H1 (cell line): ENCODE results near the gene ACTR5. TPM values are rescaled to one million over a fixed set of nuclear protein-coding genes. Genes with fewer than 3 reads are reported as not detected.

Source experiments
- CTCF ChIA-PET: fragments of 300-600 bp; sonication (Branson Sonifier 250); formaldehyde crosslinking; loops from one replicate; lab custom pipeline; 2021; ENCODE audit not compliant: partially characterized antibody; lab: Charles Lee
- POLR2A ChIA-PET: fragments of 300-600 bp; sonication (Branson Sonifier 250); formaldehyde crosslinking; loops from one replicate; lab custom pipeline; 2021; ENCODE audit warnings: inconsistent platforms; ENCODE audit not compliant: partially characterized antibody; lab: Charles Lee
- DNase-seq, 2 experiments: peaks; one replicate each; pipeline versions ENCODE4 v3.0.0 to v3.0.0-alpha.2; 2010 to 2022; ENCODE audit warnings: low spot score in 2 of 2, low read depth in 1 of 2, mixed read lengths in 1 of 2
- FAIRE-seq: peaks from 2 replicates; lab custom pipeline; 2011; peaks lifted over from hg19 to GRCh38; lab: Jason Lieb, UNC
- H2AFZ ChIP-seq: 2 replicates; pipeline ENCODE4 v1.8.1; 2012; ENCODE audit warnings: low read length, inconsistent platforms
- H2AK5ac ChIP-seq: 2 replicates; pipeline ENCODE4 v1.6.1; 2013; ENCODE audit warnings: low read depth, low read length
- H2BK120ac ChIP-seq: replicated peaks from 2 replicates; pipeline ENCODE3; 2013; ENCODE audit warnings: low read depth, low read length, inconsistent platforms
- H2BK12ac ChIP-seq: 2 replicates; pipeline ENCODE4 v1.6.1; 2013; ENCODE audit warnings: low read depth, low read length
- H2BK15ac ChIP-seq: 2 replicates; pipeline ENCODE4 v1.6.1; 2013; ENCODE audit warnings: low read length
- H2BK20ac ChIP-seq: 2 replicates; pipeline ENCODE4 v1.6.1; 2013; ENCODE audit warnings: low read length
- H2BK5ac ChIP-seq: 2 replicates; pipeline ENCODE4 v1.6.1; 2013; ENCODE audit warnings: low read depth, low read length
- H3K14ac ChIP-seq: 2 replicates; pipeline ENCODE4 v1.6.1; 2013; ENCODE audit warnings: inconsistent platforms; ENCODE audit not compliant: insufficient read length
- H3K18ac ChIP-seq: 2 replicates; pipeline ENCODE4 v1.6.1; 2013; ENCODE audit warnings: low read length; ENCODE audit errors: extremely low read depth
- H3K23ac ChIP-seq: 2 replicates; pipeline ENCODE4 v1.6.1; 2013; ENCODE audit warnings: inconsistent platforms; ENCODE audit not compliant: insufficient read length
- H3K23me2 ChIP-seq: 2 replicates; pipeline ENCODE4 v1.6.1; 2013; ENCODE audit warnings: low read depth, low read length
- H3K27ac ChIP-seq: 2 replicates; pipeline ENCODE4 v1.6.1; 2011; ENCODE audit warnings: low read depth, low read length, inconsistent platforms
- H3K27me3 ChIP-seq, 4 experiments: replicated peaks in 1 of 4; 1 replicate in 1 of 4; 2 replicates in 3 of 4; pipeline versions ENCODE4 v1.6.1 to v1.8.1; 2011 to 2013; ENCODE audit warnings: low read length in 3 of 4, mild to moderate bottlenecking in 3 of 4, inconsistent platforms in 2 of 4, mixed read lengths in 2 of 4, moderate library complexity in 1 of 4; ENCODE audit not compliant: control insufficient read depth in 3 of 4, insufficient read depth in 3 of 4; ENCODE audit errors: extremely low read depth in 1 of 4
- H3K36me3 ChIP-seq, 4 experiments: 2 replicates each; pipeline versions ENCODE4 v1.6.1 to v1.8.1; 2011 to 2013; ENCODE audit warnings: mild to moderate bottlenecking in 4 of 4, low read length in 3 of 4, moderate library complexity in 2 of 4, control low read depth in 1 of 4, inconsistent platforms in 1 of 4; ENCODE audit not compliant: insufficient read depth in 4 of 4, control insufficient read depth in 2 of 4
- H3K4ac ChIP-seq: replicated peaks from 2 replicates; pipeline ENCODE3; 2013; ENCODE audit warnings: low read length, low read depth, mixed read lengths, inconsistent platforms; ENCODE audit not compliant: insufficient read length
- H3K4me1 ChIP-seq, 4 experiments: replicated peaks in 1 of 4; 1 replicate in 1 of 4; 2 replicates in 3 of 4; pipeline versions ENCODE4 v1.6.1 to v1.8.1; 2011 to 2013; ENCODE audit warnings: low read length in 3 of 4, inconsistent platforms in 2 of 4, mixed read lengths in 1 of 4; ENCODE audit not compliant: insufficient read depth in 4 of 4, control insufficient read depth in 3 of 4
- H3K4me2 ChIP-seq, 2 experiments: 2 replicates each; pipeline versions ENCODE4 v1.6.1 to v1.8.1; 2011 to 2013; ENCODE audit warnings: low read depth in 2 of 2, low read length in 2 of 2, control low read depth in 1 of 2, inconsistent platforms in 1 of 2, mild to moderate bottlenecking in 1 of 2; ENCODE audit not compliant: insufficient read depth in 1 of 2
- H3K4me3 ChIP-seq, 4 experiments: fragments of 200-600, 300-600 bp in 1 of 4; sonication (generic), shearing (Covaris generic), sonication (Bioruptor Twin) in 1 of 4; 2 replicates each; pipeline versions ENCODE4 v1.5.1 to v1.8.1; 2011 to 2016; ENCODE audit warnings: low read length in 4 of 4, low read depth in 3 of 4, control low read depth in 2 of 4, inconsistent platforms in 2 of 4, mild to moderate bottlenecking in 2 of 4, mixed read lengths in 1 of 4, moderate library complexity in 1 of 4; ENCODE audit not compliant: insufficient read depth in 2 of 4; ENCODE audit errors: extremely low read depth in 1 of 4
- H3K56ac ChIP-seq: replicated peaks from 2 replicates; pipeline ENCODE3; 2013; ENCODE audit warnings: low read depth, mild to moderate bottlenecking, mixed read lengths, low read length, inconsistent platforms; ENCODE audit not compliant: insufficient read length
- H3K79me1 ChIP-seq: 2 replicates; pipeline ENCODE4 v1.6.1; 2013; ENCODE audit warnings: low read depth, low read length, control low read depth
- H3K79me2 ChIP-seq, 2 experiments: 2 replicates each; pipeline versions ENCODE4 v1.6.1 to v1.8.1; 2012 to 2013; ENCODE audit warnings: low read length in 2 of 2, mild to moderate bottlenecking in 2 of 2, inconsistent platforms in 1 of 2; ENCODE audit not compliant: insufficient read depth in 2 of 2, control insufficient read depth in 1 of 2
- H3K9ac ChIP-seq, 4 experiments: replicated peaks in 1 of 4; 1 replicate in 1 of 4; 2 replicates in 3 of 4; pipeline versions ENCODE4 v1.6.1 to v1.8.1; 2011 to 2013; ENCODE audit warnings: low read depth in 3 of 4, low read length in 3 of 4, control low read depth in 2 of 4, mild to moderate bottlenecking in 2 of 4, moderate library complexity in 2 of 4, inconsistent platforms in 1 of 4; ENCODE audit errors: extremely low read depth in 1 of 4
- H3K9me3 ChIP-seq, 2 experiments: 2 replicates each; pipeline versions ENCODE4 v1.6.1 to v1.8.1; 2012 to 2013; ENCODE audit warnings: mild to moderate bottlenecking in 2 of 2, moderate library complexity in 2 of 2, control low read depth in 1 of 2, inconsistent platforms in 1 of 2, low read depth in 1 of 2, low read length in 1 of 2, mixed read lengths in 1 of 2; ENCODE audit not compliant: insufficient read depth in 2 of 2
- H4K20me1 ChIP-seq, 2 experiments: replicated peaks in 1 of 2; 2 replicates each; pipeline versions ENCODE3 to v1.8.1; 2011 to 2013; ENCODE audit warnings: inconsistent platforms in 2 of 2, low read length in 2 of 2, mild to moderate bottlenecking in 1 of 2; ENCODE audit not compliant: insufficient read depth in 2 of 2, control insufficient read depth in 1 of 2
- H4K5ac ChIP-seq: 2 replicates; pipeline ENCODE4 v1.6.1; 2013; ENCODE audit warnings: low read length, low read depth, mixed read lengths, inconsistent platforms; ENCODE audit not compliant: insufficient read length
- H4K8ac ChIP-seq: 2 replicates; pipeline ENCODE4 v1.8.0; 2013; ENCODE audit warnings: mild to moderate bottlenecking, moderate library complexity, low read length, inconsistent platforms; ENCODE audit not compliant: insufficient read depth; ENCODE audit errors: extremely low read depth
- H4K91ac ChIP-seq: replicated peaks from 2 replicates; pipeline ENCODE3; 2013; ENCODE audit warnings: low read length, mixed read lengths, inconsistent platforms; ENCODE audit not compliant: insufficient read length
- CEBPB ChIP-seq: IDR thresholded peaks from 2 replicates; pipeline ENCODE4 v1.6.1; 2012; ENCODE audit warnings: low read depth, low read length
- CHD1 ChIP-seq: IDR thresholded peaks from 2 replicates; pipeline ENCODE4 v1.6.1; 2012; ENCODE audit warnings: low read depth, low read length, improper control_type of control experiment
- EGR1 ChIP-seq: IDR thresholded peaks from 2 replicates; pipeline ENCODE4 v1.6.1; 2011; ENCODE audit warnings: low read depth, low read length, borderline replicate concordance
- HDAC6 ChIP-seq: IDR thresholded peaks from one replicate; pipeline ENCODE4 v1.7.1; 2012; ENCODE audit warnings: low read depth, mild to moderate bottlenecking, inconsistent platforms, low read length, moderate library complexity
- KDM4A ChIP-seq: IDR thresholded peaks from one replicate; pipeline ENCODE4 v1.7.1; 2012; ENCODE audit warnings: low read depth, mild to moderate bottlenecking, moderate library complexity, low read length, inconsistent platforms; ENCODE audit not compliant: severe bottlenecking
- NANOG ChIP-seq: IDR thresholded peaks from 2 replicates; pipeline ENCODE4 v1.6.1; 2011; ENCODE audit warnings: low read length, low read depth, mild to moderate bottlenecking, inconsistent platforms; ENCODE audit not compliant: insufficient read depth, poor library complexity, severe bottlenecking
- RAD21 ChIP-seq, 2 experiments: IDR thresholded peaks in 1 of 2; conservative IDR thresholded peaks in 1 of 2; 2 replicates each; pipeline ENCODE4 v1.6.1; 2011; ENCODE audit warnings: low read depth in 2 of 2, low read length in 2 of 2, improper control_type of control experiment in 1 of 2, inconsistent platforms in 1 of 2, mild to moderate bottlenecking in 1 of 2, moderate library complexity in 1 of 2
- SP2 ChIP-seq: IDR thresholded peaks from 2 replicates; pipeline ENCODE4 v1.6.1; 2012; ENCODE audit warnings: mild to moderate bottlenecking, low read length, inconsistent platforms
- SUZ12 ChIP-seq: fragments of 200-600 bp; sonication (generic); IDR thresholded peaks from 2 replicates; pipeline ENCODE4 v1.6.1; 2012; ENCODE audit warnings: mild to moderate bottlenecking, inconsistent platforms, low read length, moderate library complexity, mixed read lengths
- YY1 ChIP-seq: IDR thresholded peaks from 2 replicates; pipeline ENCODE4 v1.6.1; 2011; ENCODE audit warnings: low read depth, mild to moderate bottlenecking, low read length
- WGBS, 2 experiments: shearing (Covaris generic) in 1 of 2; methylation state at CpG; one replicate each; pipeline versions ENCODE4 v1.1.6 to v1.1.7; 2013 to 2015; ENCODE audit warnings: low lambda C conversion rate in 2 of 2, mixed read lengths in 2 of 2, inconsistent platforms in 1 of 2, low coverage in 1 of 2, missing lambda C conversion rate in 1 of 2; ENCODE audit not compliant: insufficient replicate concordance in 2 of 2, insufficient coverage in 1 of 2, insufficient read length in 1 of 2; ENCODE audit errors: extremely low coverage in 1 of 2, missing lambda C conversion rate in 1 of 2; 5-methylcytosine and 5-hydroxymethylcytosine counted together
- polyA plus RNA-seq, 7 experiments: library from polyadenylated mRNA; depleted of rRNA in 3 of 7; stranded (reverse) in 5 of 7; unstranded in 2 of 7; fragments of >200 nt in 5 of 7; fragments of 200-250 nt in 2 of 7; gene quantifications; 1 replicate in 5 of 7; 2 replicates in 1 of 7; 4 replicates in 1 of 7; pipeline versions ENCODE4 v1.2.1 to v1.2.3, GENCODE V29; 2011 to 2013; ENCODE audit warnings: missing spikeins in 2 of 7, mixed read lengths in 2 of 7
- total RNA-seq: library from RNA; stranded (reverse); fragmentation: NEBNext Ultra II Directional; extraction: Animal tissue kit (Norgen Biotek cat#: 25700); gene quantifications from 2 replicates; pipeline ENCODE4 v1.2.1, GENCODE V29; 2021

The ACTR5 gene
- total and polyA plus RNA-seq, 2 of the 8 experiments (the other 6 are each of a cell fraction or from before 2014, with no cell fraction given), result 10.4 to 14.4 TPM

GRCh38 chr20:38703526-38703925 is 44.7 kb upstream of the ACTR5 start:
- no peak overlapping the region for H3K9ac ChIP-seq
- no peak overlapping the region for H3K4me3 ChIP-seq
- no peak overlapping the region for H3K14ac ChIP-seq
- H2BK120ac ChIP-seq, result no peak overlapping the region
- no peak overlapping the region for H2BK5ac ChIP-seq
- no peak overlapping the region for H3K4ac ChIP-seq
- H4K20me1 ChIP-seq, result no peaks in the 10 kb centered on the region
- TF ChIP-seq EGR1, result no peak
- no peak for TF ChIP-seq YY1
- no peak for TF ChIP-seq RAD21 (IDR thresholded peaks at IDR 0.05 in 1 of 2, conservative IDR thresholded peaks at IDR 0.05 in 1 of 2; ENCODE audit: low read depth in 2 of 2, low read length in 2 of 2)
- no peak for TF ChIP-seq KDM4A
- no peak for TF ChIP-seq SUZ12
- TF ChIP-seq CHD1, result no peak
- TF ChIP-seq NANOG, result no peak
- TF ChIP-seq HDAC6, result no peak
- TF ChIP-seq CEBPB, result no peak
- no peak for TF ChIP-seq SP2
- 76% methylated on average over 3 of the region's 3 CpGs; no CpG with 5 or more reads in 1 of the 2 experiments for WGBS, 2 experiments
- no peak overlapping the region for H2AFZ ChIP-seq
- peaks cover 0 to 7% (median 3%) of the 10 kb centered on the region in 4 experiments; a peak in 4 of 7 replicates for H3K4me1 ChIP-seq
- H3K18ac ChIP-seq, result no peak overlapping the region
- H3K27ac ChIP-seq, result no peak overlapping the region
- H2AK5ac ChIP-seq, result no peak overlapping the region
- H4K5ac ChIP-seq, result no peak overlapping the region
- no peak overlapping the region for H3K23ac ChIP-seq
- no peaks in the 10 kb centered on the region; a peak in 1 of 7 replicates for H3K27me3 ChIP-seq
- no peaks in the 10 kb centered on the region for H3K36me3 ChIP-seq
- DNase-seq (no peak), FAIRE-seq (no peak)
- no peaks in the 10 kb centered on the region for H3K79me1 ChIP-seq
- no peak overlapping the region for H3K4me2 ChIP-seq
- H2BK15ac ChIP-seq, result no peak overlapping the region
- no peak overlapping the region for H4K8ac ChIP-seq
- H3K9me3 ChIP-seq, result no peaks in the 10 kb centered on the region
- POLR2A ChIA-PET, result no interaction called here
- H3K23me2 ChIP-seq, result no peaks in the 10 kb centered on the region
- no peaks in the 10 kb centered on the region for H3K79me2 ChIP-seq
- CTCF ChIA-PET, result interaction anchor here (0.7 to 19.8 kb wide), 6 partner anchors 10 to 54 kb away, joined by 3 to 236 read pairs (median 6); partner anchors contain the start of gene SLC32A1
- no peak overlapping the region for H2BK12ac ChIP-seq
- no peak overlapping the region for H4K91ac ChIP-seq
- H3K56ac ChIP-seq, result no peak overlapping the region
- no peak overlapping the region for H2BK20ac ChIP-seq
